Gastroesophageal sphincter (tissue), 3 donors: ENCODE measurements around the gene DYNC2H1.

Source experiments
- EP300 ChIP-seq: sonication (generic); formaldehyde crosslinking; IDR thresholded peaks from one replicate; pipeline ENCODE4 v1.6.1; 2017; ENCODE audit warnings: antibody characterized with exemption, mild to moderate bottlenecking
- POLR2A ChIP-seq, 2 donors: fragments of 450-650 bp; IDR thresholded peaks; one replicate each; pipeline ENCODE4 v1.6.1; 2017; ENCODE audit warnings: antibody characterized with exemption in 2 of 2, mild to moderate bottlenecking in 2 of 2, moderate library complexity in 1 of 2
- POLR2AphosphoS5 ChIP-seq: sonication (generic); formaldehyde crosslinking; IDR thresholded peaks from one replicate; pipeline ENCODE4 v1.6.1; 2017; ENCODE audit warnings: antibody characterized with exemption
- TF ChIP-seq, protein P1 (sequence below), 4 experiments: fragments of 200-600 bp in 2 of 4; fragments of 450-650 bp in 2 of 4; sonication (generic) in 1 of 4; IDR thresholded peaks; one replicate each; pipeline ENCODE4 v1.5.1; 2017 to 2019; ENCODE audit warnings: antibody characterized with exemption in 4 of 4, mild to moderate bottlenecking in 2 of 4, moderate library complexity in 2 of 4

DNA sequence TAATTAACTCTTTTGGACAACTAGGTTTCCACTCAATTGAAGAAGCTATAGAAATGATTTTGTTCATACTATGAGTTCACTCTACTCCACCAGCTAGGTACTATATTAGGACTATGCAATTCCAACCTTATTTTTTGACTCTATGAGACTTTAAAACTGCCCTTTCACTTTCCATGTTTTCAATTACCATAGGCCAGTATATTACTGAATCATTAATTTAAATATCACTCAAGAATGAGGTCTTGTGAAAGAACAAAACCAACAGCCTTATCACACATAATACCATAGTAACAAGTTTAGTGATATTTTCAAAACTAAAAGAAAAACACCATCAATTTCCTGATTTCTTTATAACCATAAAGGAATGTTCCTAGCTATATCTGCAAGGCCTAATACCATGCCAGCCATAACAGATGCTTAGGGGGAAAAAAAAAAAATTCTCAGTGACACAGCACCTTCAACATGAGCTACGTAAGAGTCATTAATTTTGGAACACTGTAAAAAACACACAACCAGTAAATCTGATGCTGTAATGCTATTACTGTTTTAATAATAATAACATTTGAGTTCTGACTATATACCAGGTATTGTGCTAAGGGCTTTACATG is 23.4 kb upstream of the DYNC2H1 start:
- TF ChIP-seq POLR2AphosphoS5 (no peak), EP300 (no peak), POLR2A (IDR thresholded peaks at IDR 0.05) (no peak)
- TF ChIP-seq, protein P1, sequence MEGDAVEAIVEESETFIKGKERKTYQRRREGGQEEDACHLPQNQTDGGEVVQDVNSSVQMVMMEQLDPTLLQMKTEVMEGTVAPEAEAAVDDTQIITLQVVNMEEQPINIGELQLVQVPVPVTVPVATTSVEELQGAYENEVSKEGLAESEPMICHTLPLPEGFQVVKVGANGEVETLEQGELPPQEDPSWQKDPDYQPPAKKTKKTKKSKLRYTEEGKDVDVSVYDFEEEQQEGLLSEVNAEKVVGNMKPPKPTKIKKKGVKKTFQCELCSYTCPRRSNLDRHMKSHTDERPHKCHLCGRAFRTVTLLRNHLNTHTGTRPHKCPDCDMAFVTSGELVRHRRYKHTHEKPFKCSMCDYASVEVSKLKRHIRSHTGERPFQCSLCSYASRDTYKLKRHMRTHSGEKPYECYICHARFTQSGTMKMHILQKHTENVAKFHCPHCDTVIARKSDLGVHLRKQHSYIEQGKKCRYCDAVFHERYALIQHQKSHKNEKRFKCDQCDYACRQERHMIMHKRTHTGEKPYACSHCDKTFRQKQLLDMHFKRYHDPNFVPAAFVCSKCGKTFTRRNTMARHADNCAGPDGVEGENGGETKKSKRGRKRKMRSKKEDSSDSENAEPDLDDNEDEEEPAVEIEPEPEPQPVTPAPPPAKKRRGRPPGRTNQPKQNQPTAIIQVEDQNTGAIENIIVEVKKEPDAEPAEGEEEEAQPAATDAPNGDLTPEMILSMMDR (IDR thresholded peaks at IDR 0.05): no peak
